ENCODE results near the gene ACP2.
"Not testable (repeated sequence)": the region's sequence is repeated elsewhere in the genome, so short reads cannot be mapped to it uniquely, and the experiment has no call there.

The ACP2 gene

GRCh38 chr11:47191137-47191536 lies 57.5 kb downstream of the ACP2 start:
- not testable (repeated sequence) for DNase-seq

Data from KG1 (cell line).